Glomerular visceral epithelial cell (primary cell): ENCODE results near the gene TTLL9.

ENCODE experiments used
- DNase-seq: peaks from one replicate; pipeline ENCODE4 v3.0.0-alpha.2; 2016; ENCODE audit errors: extremely low spot score

The TTLL9 gene

GRCh38 chr20:31984981-31985471, 114.6 kb downstream of the TTLL9 start:
- DNase-seq: no peak

- DNase-seq: peak; percentile 47
These were observed 117.3 kb downstream of the TTLL9 start for GRCh38 chr20:31987744-31988143.

GRCh38 chr20:31988430-31989015, 118.1 kb downstream of the TTLL9 start:
- DNase-seq: no peak

GRCh38 chr20:31989030-31989645, 118.7 kb downstream of the TTLL9 start:
- no peak for DNase-seq

GRCh38 chr20:31990641-31991338, 120.4 kb downstream of the TTLL9 start:
- DNase-seq: no peak

GRCh38 chr20:31991339-31991705, 120.9 kb downstream of the TTLL9 start:
- DNase-seq: no peak

GRCh38 chr20:31992086-31992485, 121.7 kb downstream of the TTLL9 start:
- no peak for DNase-seq
